Gastroesophageal sphincter (tissue), 4 donors: ENCODE results near the gene APOC1. TPM values are rescaled to one million over a fixed set of nuclear protein-coding genes. Genes with fewer than 3 reads are reported as not detected.
A peak's percentile ranks its signal among the peaks of the same experiment; 100 is the strongest.

ENCODE experiments used
- ATAC-seq: fragments of 150-250 bp; one replicate; pipeline ENCODE4 v1.9.1; 2016; ENCODE audit warnings: mild to moderate bottlenecking, moderate library complexity
- H3K27ac ChIP-seq, 4 donors: fragments of 200-600 bp; sonication (generic) in 3 of 4; 1 replicate in 3 of 4; 2 replicates in 1 of 4; pipeline ENCODE4 v1.5.1; 2016 to 2019
- H3K27me3 ChIP-seq: fragments of 200-600 bp; sonication (generic); one replicate; pipeline ENCODE4 v1.5.1; 2019
- H3K36me3 ChIP-seq, 2 donors: fragments of 200-600 bp; sonication (generic); one replicate each; pipeline ENCODE4 v1.5.1; 2019; ENCODE audit warnings: control low read depth in 1 of 2
- H3K4me1 ChIP-seq, 3 donors: fragments of 200-600 bp; sonication (generic); 1 replicate in 2 of 3; 2 replicates in 1 of 3; pipeline ENCODE4 v1.5.1; 2016 to 2019; ENCODE audit warnings: control low read depth in 2 of 3
- H3K4me3 ChIP-seq, 2 donors: fragments of 200-600 bp; sonication (generic); one replicate each; pipeline ENCODE4 v1.5.1; 2019; ENCODE audit warnings: mild to moderate bottlenecking in 1 of 2, moderate library complexity in 1 of 2
- H3K9me3 ChIP-seq, 3 donors: fragments of 200-600 bp; sonication (generic); one replicate each; pipeline ENCODE4 v1.5.1; 2017 to 2019; ENCODE audit warnings: control low read depth in 2 of 3
- EP300 ChIP-seq: sonication (generic); formaldehyde crosslinking; IDR thresholded peaks from one replicate; pipeline ENCODE4 v1.6.1; 2017; ENCODE audit warnings: antibody characterized with exemption, mild to moderate bottlenecking
- POLR2A ChIP-seq, 2 donors: fragments of 450-650 bp; IDR thresholded peaks; one replicate each; pipeline ENCODE4 v1.6.1; 2017; ENCODE audit warnings: antibody characterized with exemption in 2 of 2, mild to moderate bottlenecking in 2 of 2, moderate library complexity in 1 of 2
- POLR2AphosphoS5 ChIP-seq: sonication (generic); formaldehyde crosslinking; IDR thresholded peaks from one replicate; pipeline ENCODE4 v1.6.1; 2017; ENCODE audit warnings: antibody characterized with exemption
- WGBS, 2 donors: methylation state at CpG; one replicate each; pipeline ENCODE4 v1.1.5; 2018; ENCODE audit warnings: low coverage in 1 of 2; 5-methylcytosine and 5-hydroxymethylcytosine counted together
- total RNA-seq, 4 donors: library from RNA; depleted of rRNA; stranded (reverse); fragments of >200 nt; gene quantifications; one replicate each; pipeline ENCODE4 v1.1.0, GENCODE V29; 2016
- TF ChIP-seq, protein P1 (sequence below), 4 experiments: fragments of 200-600 bp in 2 of 4; fragments of 450-650 bp in 2 of 4; sonication (generic) in 1 of 4; IDR thresholded peaks; one replicate each; pipeline ENCODE4 v1.5.1; 2017 to 2019; ENCODE audit warnings: antibody characterized with exemption in 4 of 4, mild to moderate bottlenecking in 2 of 4, moderate library complexity in 2 of 4

Gene APOC1
- total RNA-seq, 4 donors from 2014 or later = 2.2 to 4.8 TPM; not detected in 2

- H3K27ac ChIP-seq = no peak overlapping the region
- WGBS, 2 donors = no CpG with 5 or more reads among the region's 5 CpGs
- TF ChIP-seq EP300 = no peak
- TF ChIP-seq POLR2A (IDR thresholded peaks at IDR 0.05) = no peak
- TF ChIP-seq, protein P1, sequence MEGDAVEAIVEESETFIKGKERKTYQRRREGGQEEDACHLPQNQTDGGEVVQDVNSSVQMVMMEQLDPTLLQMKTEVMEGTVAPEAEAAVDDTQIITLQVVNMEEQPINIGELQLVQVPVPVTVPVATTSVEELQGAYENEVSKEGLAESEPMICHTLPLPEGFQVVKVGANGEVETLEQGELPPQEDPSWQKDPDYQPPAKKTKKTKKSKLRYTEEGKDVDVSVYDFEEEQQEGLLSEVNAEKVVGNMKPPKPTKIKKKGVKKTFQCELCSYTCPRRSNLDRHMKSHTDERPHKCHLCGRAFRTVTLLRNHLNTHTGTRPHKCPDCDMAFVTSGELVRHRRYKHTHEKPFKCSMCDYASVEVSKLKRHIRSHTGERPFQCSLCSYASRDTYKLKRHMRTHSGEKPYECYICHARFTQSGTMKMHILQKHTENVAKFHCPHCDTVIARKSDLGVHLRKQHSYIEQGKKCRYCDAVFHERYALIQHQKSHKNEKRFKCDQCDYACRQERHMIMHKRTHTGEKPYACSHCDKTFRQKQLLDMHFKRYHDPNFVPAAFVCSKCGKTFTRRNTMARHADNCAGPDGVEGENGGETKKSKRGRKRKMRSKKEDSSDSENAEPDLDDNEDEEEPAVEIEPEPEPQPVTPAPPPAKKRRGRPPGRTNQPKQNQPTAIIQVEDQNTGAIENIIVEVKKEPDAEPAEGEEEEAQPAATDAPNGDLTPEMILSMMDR (IDR thresholded peaks at IDR 0.05) = no peak
- TF ChIP-seq POLR2AphosphoS5 = no peak
- H3K4me3 ChIP-seq = no peak overlapping the region
- no peaks in the 10 kb centered on the region for H3K9me3 ChIP-seq
- H3K36me3 ChIP-seq = peaks cover 0 to 19% of the 10 kb centered on the region in 2 donors
- peaks cover 0 to 28% (median 10%) of the 10 kb centered on the region in 3 donors for H3K4me1 ChIP-seq
- no peak for ATAC-seq
- no peaks in the 10 kb centered on the region for H3K27me3 ChIP-seq
Measured at GRCh38 chr19:44948763-44949374, 34.5 kb downstream of the APOC1 start.

- ATAC-seq = no peak
- Histone ChIP-seq H3K27ac (no peak overlapping the region), H3K4me3 (no peak overlapping the region), H3K4me1 (peaks cover 0 to 35% (median 13%) of the 10 kb centered on the region in 3 donors), H3K36me3 (peaks cover 0 to 19% of the 10 kb centered on the region in 2 donors), H3K9me3 (no peaks in the 10 kb centered on the region), H3K27me3 (no peaks in the 10 kb centered on the region)
- TF ChIP-seq EP300 = no peak
- no peak for TF ChIP-seq POLR2AphosphoS5
- TF ChIP-seq, protein P1 (IDR thresholded peaks at IDR 0.05) = no peak
- TF ChIP-seq POLR2A (IDR thresholded peaks at IDR 0.05) = no peak
- 55 to 79% methylated on average over 2 to 7 of the region's 9 CpGs for WGBS, 2 donors
Measured at GRCh38 chr19:44949550-44949949, 35.1 kb downstream of the APOC1 start.

GRCh38 chr19:44951179-44952159 lies 37.1 kb downstream of the APOC1 start:
- H3K27ac ChIP-seq = peak overlapping the region in 3 of 4 donors; percentile 9 to 35 (median 23)
- ATAC-seq = no peak

DNA sequence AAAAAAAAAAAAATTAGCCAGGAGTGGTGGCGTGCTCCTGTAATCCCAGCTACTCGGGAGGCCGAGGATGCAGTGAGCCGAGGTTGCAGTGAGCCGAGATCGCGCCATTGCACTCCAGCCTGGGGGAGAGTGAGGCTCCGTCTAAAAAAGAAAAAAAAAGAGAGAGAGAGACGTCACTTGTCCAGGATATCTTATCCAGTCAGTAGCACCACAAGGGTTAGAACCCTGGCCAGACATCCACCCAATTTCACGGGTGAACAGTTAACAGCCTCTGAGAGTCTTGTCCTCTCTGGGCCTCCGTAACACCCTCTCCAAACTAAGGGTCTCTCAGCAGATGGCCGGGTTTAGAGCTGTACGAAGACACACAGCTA lies 39.9 kb downstream of the APOC1 start:
- Histone ChIP-seq H3K4me1 (peaks cover 7 to 73% (median 32%) of the 10 kb centered on the region in 3 donors), H3K9me3 (no peaks in the 10 kb centered on the region), H3K27me3 (no peaks in the 10 kb centered on the region), H3K36me3 (peaks cover 0 to 16% of the 10 kb centered on the region in 2 donors), H3K4me3 (peak overlapping the region; percentile 100), H3K27ac (peak overlapping the region; percentile 77 to 94 (median 92))
- WGBS, 2 donors = 30 to 39% methylated on average over 10 to 13 of the region's 13 CpGs
- no peak for ATAC-seq
- TF ChIP-seq POLR2AphosphoS5 = no peak
- TF ChIP-seq, protein P1 (IDR thresholded peaks at IDR 0.05) = no peak
- no peak for TF ChIP-seq POLR2A (IDR thresholded peaks at IDR 0.05)

More at GRCh38 chr19:44951179-44952159, 37.1 kb downstream of the APOC1 start:
- Histone ChIP-seq H3K36me3 (peaks cover 0 to 19% of the 10 kb centered on the region in 2 donors), H3K4me3 (no peak overlapping the region), H3K4me1 (peaks cover 6 to 45% (median 19%) of the 10 kb centered on the region in 3 donors), H3K27me3 (no peaks in the 10 kb centered on the region), H3K9me3 (no peaks in the 10 kb centered on the region)
- WGBS, 2 donors = 43 to 49% methylated on average over 6 to 9 of the region's 13 CpGs
- TF ChIP-seq POLR2AphosphoS5 (no peak), EP300 (no peak), POLR2A (IDR thresholded peaks at IDR 0.05) (no peak)
- TF ChIP-seq, protein P1 (IDR thresholded peaks at IDR 0.05) = peak in 3 of 4 experiments; percentile 74 to 85 (median 83)
